Suprapubic skin (tissue), 3 donors: ENCODE data around the gene PASK.

ENCODE experiments used
- EP300 ChIP-seq: sonication (generic); formaldehyde crosslinking; IDR thresholded peaks from one replicate; pipeline ENCODE4 v1.6.1; 2017; ENCODE audit warnings: antibody characterized with exemption
- POLR2A ChIP-seq, 2 donors: fragments of 450-650 bp; IDR thresholded peaks; one replicate each; pipeline ENCODE4 v1.6.1; 2017; ENCODE audit warnings: antibody characterized with exemption in 2 of 2, mild to moderate bottlenecking in 2 of 2, moderate library complexity in 2 of 2
- TF ChIP-seq, protein P1 (sequence below), 2 donors: fragments of 200-600 bp in 1 of 2; fragments of 450-650 bp in 1 of 2; sonication (generic) in 1 of 2; IDR thresholded peaks; one replicate each; pipeline ENCODE4 v1.5.1; 2016 to 2019; ENCODE audit warnings: antibody characterized with exemption in 2 of 2, mild to moderate bottlenecking in 1 of 2, moderate library complexity in 1 of 2

GRCh38 chr2:241160318-241160717 is 11.0 kb upstream of the PASK start:
- TF ChIP-seq, protein P1, sequence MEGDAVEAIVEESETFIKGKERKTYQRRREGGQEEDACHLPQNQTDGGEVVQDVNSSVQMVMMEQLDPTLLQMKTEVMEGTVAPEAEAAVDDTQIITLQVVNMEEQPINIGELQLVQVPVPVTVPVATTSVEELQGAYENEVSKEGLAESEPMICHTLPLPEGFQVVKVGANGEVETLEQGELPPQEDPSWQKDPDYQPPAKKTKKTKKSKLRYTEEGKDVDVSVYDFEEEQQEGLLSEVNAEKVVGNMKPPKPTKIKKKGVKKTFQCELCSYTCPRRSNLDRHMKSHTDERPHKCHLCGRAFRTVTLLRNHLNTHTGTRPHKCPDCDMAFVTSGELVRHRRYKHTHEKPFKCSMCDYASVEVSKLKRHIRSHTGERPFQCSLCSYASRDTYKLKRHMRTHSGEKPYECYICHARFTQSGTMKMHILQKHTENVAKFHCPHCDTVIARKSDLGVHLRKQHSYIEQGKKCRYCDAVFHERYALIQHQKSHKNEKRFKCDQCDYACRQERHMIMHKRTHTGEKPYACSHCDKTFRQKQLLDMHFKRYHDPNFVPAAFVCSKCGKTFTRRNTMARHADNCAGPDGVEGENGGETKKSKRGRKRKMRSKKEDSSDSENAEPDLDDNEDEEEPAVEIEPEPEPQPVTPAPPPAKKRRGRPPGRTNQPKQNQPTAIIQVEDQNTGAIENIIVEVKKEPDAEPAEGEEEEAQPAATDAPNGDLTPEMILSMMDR (IDR thresholded peaks at IDR 0.05): no peak
- no peak for TF ChIP-seq EP300
- TF ChIP-seq POLR2A (IDR thresholded peaks at IDR 0.05): no peak
